ENCODE measurements around the gene SERTAD4. TPM values are rescaled to one million over a fixed set of nuclear protein-coding genes. Genes with fewer than 3 reads are reported as not detected.
"Not testable (repeated sequence)": the region's sequence is repeated elsewhere in the genome, so short reads cannot be mapped to it uniquely, and the experiment has no call there.

Gene SERTAD4
- total and polyA plus RNA-seq, 8 donors: 0.29 to 5.4 (median 2.5) TPM

- Histone ChIP-seq H3K27me3 (no peaks in the 10 kb centered on the region), H3K4me3 (no peak overlapping the region), H3K9me3 (peaks cover 10 to 18% (median 13%) of the 10 kb centered on the region in 4 donors), H3K4me1 (no peaks in the 10 kb centered on the region), H3K27ac (no peak overlapping the region), H3K36me3 (no peaks in the 10 kb centered on the region)
- no peak for TF ChIP-seq POLR2AphosphoS5 (IDR thresholded peaks at IDR 0.05)
- no peak for DNase-seq
- intact Hi-C loops (cut with DNase I; ENCODE audit: low total_unique reads): no loop called here
- WGBS, 5 donors: 82 to 90% (median 88%) methylated on average over 8 of the region's 8 CpGs
Measured at GRCh38 chr1:210195635-210196160, 36.9 kb upstream of the SERTAD4 start.

- not testable (repeated sequence) for H3K27ac ChIP-seq
Measured at GRCh38 chr1:210196266-210196665, 36.3 kb upstream of the SERTAD4 start.

GRCh38 chr1:210198840-210199239 lies 33.8 kb upstream of the SERTAD4 start:
- intact Hi-C loops (cut with DNase I; ENCODE audit: low total_unique reads): no loop called here
- 56 to 83% (median 74%) methylated on average over 3 of the region's 3 CpGs for WGBS, 5 donors
- no peaks in the 10 kb centered on the region for H3K4me1 ChIP-seq
- H3K27ac ChIP-seq: no peak overlapping the region
- H3K9me3 ChIP-seq: peaks cover 10 to 18% (median 13%) of the 10 kb centered on the region in 4 donors
- H3K36me3 ChIP-seq: no peaks in the 10 kb centered on the region
- no peaks in the 10 kb centered on the region for H3K27me3 ChIP-seq
- H3K4me3 ChIP-seq: no peak overlapping the region
- no peak for DNase-seq
- no peak for TF ChIP-seq POLR2A (IDR thresholded peaks at IDR 0.05)
- TF ChIP-seq EP300 (IDR thresholded peaks at IDR 0.05): no peak
- no peak for TF ChIP-seq POLR2AphosphoS5 (IDR thresholded peaks at IDR 0.05)
- TF ChIP-seq CTCF (IDR thresholded peaks at IDR 0.05): no peak

More at GRCh38 chr1:210196266-210196665, 36.3 kb upstream of the SERTAD4 start:
- H3K4me3 ChIP-seq; intact Hi-C loops (cut with DNase I; ENCODE audit: low total_unique reads); H3K27me3 ChIP-seq; H3K4me1 ChIP-seq; DNase-seq; H3K36me3 ChIP-seq: not testable (repeated sequence)
- H3K9me3 ChIP-seq: peaks cover 10 to 18% (median 13%) of the 10 kb centered on the region in 4 donors
- 57 to 72% (median 64%) methylated on average over 5 of the region's 5 CpGs for whole genome bisulfite sequencing, 5 donors

DNA sequence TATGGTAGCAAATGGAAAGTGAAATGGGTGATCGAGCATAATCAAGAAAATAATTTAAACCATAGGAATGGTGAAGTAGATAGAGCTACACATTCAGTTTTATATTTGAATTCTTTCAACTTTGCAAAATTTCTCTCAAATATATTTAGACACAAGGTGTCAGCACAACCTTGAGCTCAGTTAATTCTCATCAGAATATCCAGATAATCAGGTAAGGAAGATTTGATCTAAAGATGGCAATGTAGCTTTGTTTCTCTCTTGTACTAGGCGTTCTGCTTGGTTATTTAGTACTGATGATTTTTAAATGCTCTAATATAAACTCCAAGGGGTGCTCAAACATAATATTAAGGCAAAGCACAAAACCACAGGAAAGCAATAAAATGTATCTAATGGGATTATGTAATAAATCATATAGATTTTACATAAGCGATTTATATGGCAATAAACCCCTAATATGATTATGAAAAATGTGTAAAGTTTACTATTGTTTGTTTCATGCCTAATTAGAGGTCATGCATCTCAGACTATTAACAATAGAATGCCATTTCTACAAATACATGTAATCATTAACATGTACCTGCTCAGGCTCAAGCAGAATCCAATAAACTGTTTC lies 32.4 kb upstream of the SERTAD4 start:
- DNase-seq: no peak
- TF ChIP-seq EP300 (IDR thresholded peaks at IDR 0.05) (no peak), POLR2AphosphoS5 (IDR thresholded peaks at IDR 0.05) (no peak), CTCF (IDR thresholded peaks at IDR 0.05) (peak in 1 of 7 experiments; percentile 20), POLR2A (IDR thresholded peaks at IDR 0.05) (no peak)
- H3K27ac ChIP-seq: no peak overlapping the region
- no peaks in the 10 kb centered on the region for H3K4me1 ChIP-seq
- intact Hi-C loops (cut with DNase I; ENCODE audit: low total_unique reads): loop anchor here (10.0 kb wide), 1 partner anchor 115 kb away; no protein-coding TSS in a partner anchor
- H3K27me3 ChIP-seq: no peaks in the 10 kb centered on the region
- H3K4me3 ChIP-seq: no peak overlapping the region
- 39 to 63% (median 51%) methylated on average over 3 of the region's 3 CpGs for WGBS, 5 donors
- peaks cover 10 to 18% (median 13%) of the 10 kb centered on the region in 4 donors for H3K9me3 ChIP-seq
- H3K36me3 ChIP-seq: no peaks in the 10 kb centered on the region

DNA sequence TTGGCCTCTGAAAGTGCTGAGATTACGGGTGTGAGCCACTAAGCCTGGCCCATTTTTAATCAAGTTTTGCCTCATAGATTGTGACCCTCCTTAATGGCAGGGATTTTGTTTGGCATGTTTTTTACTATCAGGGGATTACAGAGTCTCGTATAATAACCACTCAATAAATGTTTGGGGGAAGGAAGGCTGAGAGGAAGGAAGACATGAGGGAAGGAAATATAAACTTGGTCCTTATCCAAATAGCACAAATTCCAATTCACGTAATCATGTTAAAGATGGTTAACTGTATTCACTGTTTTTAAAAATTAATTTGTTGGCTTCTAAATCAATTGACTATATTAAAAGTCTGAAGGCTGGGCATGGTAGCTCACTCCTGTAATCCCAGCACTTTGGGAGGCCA lies 30.9 kb upstream of the SERTAD4 start:
- H3K4me3 ChIP-seq: no peak overlapping the region
- 44 to 56% (median 53%) methylated on average over 3 of the region's 3 CpGs for WGBS, 5 donors
- no peaks in the 10 kb centered on the region for H3K4me1 ChIP-seq
- peaks cover 0 to 5% (median 0%) of the 10 kb centered on the region in 4 donors for H3K9me3 ChIP-seq
- H3K27ac ChIP-seq: no peak overlapping the region
- no peak for DNase-seq
- H3K36me3 ChIP-seq: no peaks in the 10 kb centered on the region
- intact Hi-C loops (cut with DNase I; ENCODE audit: low total_unique reads): loop anchor here (10.0 kb wide), 1 partner anchor 113 kb away; no protein-coding TSS in a partner anchor
- H3K27me3 ChIP-seq: no peaks in the 10 kb centered on the region
- TF ChIP-seq EP300 (IDR thresholded peaks at IDR 0.05): no peak
- TF ChIP-seq POLR2A (IDR thresholded peaks at IDR 0.05): no peak
- TF ChIP-seq POLR2AphosphoS5 (IDR thresholded peaks at IDR 0.05): no peak
- no peak for TF ChIP-seq CTCF (IDR thresholded peaks at IDR 0.05)
